ENCODE measurements around the gene AFF3.

AFF3 gene

GRCh38 chr2:100068395-100068794 is 74.0 kb downstream of the AFF3 start:
- H3K27ac ChIP-seq, result peak overlapping the region; percentile 99
- TF ChIP-seq CTCF (IDR thresholded peaks at IDR 0.05) (no peak), ZFX (IDR thresholded peaks at IDR 0.05; ENCODE audit: borderline replicate concordance) (no peak)

- H3K27ac ChIP-seq, result peak overlapping the region; percentile 99
- no peak for TF ChIP-seq ZFX (IDR thresholded peaks at IDR 0.05; ENCODE audit: borderline replicate concordance)
- TF ChIP-seq CTCF (IDR thresholded peaks at IDR 0.05), result no peak
Measured at GRCh38 chr2:100067784-100068183, 74.6 kb downstream of the AFF3 start.

GRCh38 chr2:100066856-100067255 is 75.5 kb downstream of the AFF3 start:
- H3K27ac ChIP-seq, result peak overlapping the region; percentile 99
- TF ChIP-seq CTCF (IDR thresholded peaks at IDR 0.05) (no peak), ZFX (IDR thresholded peaks at IDR 0.05; ENCODE audit: borderline replicate concordance) (no peak)

- peak overlapping the region; percentile 99 for H3K27ac ChIP-seq
- TF ChIP-seq ZFX (IDR thresholded peaks at IDR 0.05; ENCODE audit: borderline replicate concordance) (no peak), CTCF (IDR thresholded peaks at IDR 0.05) (no peak)
Measured at GRCh38 chr2:100066246-100066645, 76.1 kb downstream of the AFF3 start.

- no peak for TF ChIP-seq ZFX (IDR thresholded peaks at IDR 0.05; ENCODE audit: borderline replicate concordance)
- no peak for TF ChIP-seq CTCF (IDR thresholded peaks at IDR 0.05)
- H3K27ac ChIP-seq, result peak overlapping the region; percentile 99
Measured at GRCh38 chr2:100064592-100065428, 77.6 kb downstream of the AFF3 start.

GRCh38 chr2:100064165-100064564 is 78.2 kb downstream of the AFF3 start:
- no peak for TF ChIP-seq ZFX (IDR thresholded peaks at IDR 0.05; ENCODE audit: borderline replicate concordance)
- no peak for TF ChIP-seq CTCF (IDR thresholded peaks at IDR 0.05)
- H3K27ac ChIP-seq, result peak overlapping the region; percentile 99

- TF ChIP-seq CTCF (IDR thresholded peaks at IDR 0.05) (no peak), ZFX (IDR thresholded peaks at IDR 0.05; ENCODE audit: borderline replicate concordance) (no peak)
- H3K27ac ChIP-seq, result peak overlapping the region; percentile 99
Measured at GRCh38 chr2:100063459-100063953, 78.9 kb downstream of the AFF3 start.

Data from 22Rv1 (cell line).